ENCODE results near the gene AVL9. TPM values are rescaled to one million over a fixed set of nuclear protein-coding genes. Genes with fewer than 3 reads are reported as not detected.
"Not testable (repeated sequence)": the region's sequence is repeated elsewhere in the genome, so short reads cannot be mapped to it uniquely, and the experiment has no call there.

The AVL9 gene
- total RNA-seq, 1 experiment from 2014 or later, result 35.3 TPM

- DNase-seq, result no peak
- no peak overlapping the region for H3K4me3 ChIP-seq (ENCODE audit: insufficient read depth, low read depth, low read length)
- H3K27me3 ChIP-seq (ENCODE audit: control insufficient read depth, insufficient read depth, low read length), result no peaks in the 10 kb centered on the region
- H3K36me3 ChIP-seq (replicated peaks; ENCODE audit: control insufficient read depth, insufficient read depth, low read length), result no peaks in the 10 kb centered on the region; the same call in 1 of the 2 replicates
Observed at GRCh38 chr7:32609463-32609862, 114.2 kb downstream of the AVL9 start.

- Histone ChIP-seq H3K27me3 (ENCODE audit: control insufficient read depth, insufficient read depth, low read length) (no peaks in the 10 kb centered on the region), H3K4me3 (ENCODE audit: insufficient read depth, low read depth, low read length) (no peak overlapping the region), H3K36me3 (replicated peaks; ENCODE audit: control insufficient read depth, insufficient read depth, low read length) (no peaks in the 10 kb centered on the region)
- peak; percentile 20 for DNase-seq
Observed at GRCh38 chr7:32611201-32612099, 116.2 kb downstream of the AVL9 start.

- Histone ChIP-seq H3K27me3 (ENCODE audit: control insufficient read depth, insufficient read depth, low read length) (no peaks in the 10 kb centered on the region), H3K36me3 (replicated peaks; ENCODE audit: control insufficient read depth, insufficient read depth, low read length) (no peaks in the 10 kb centered on the region), H3K4me3 (ENCODE audit: insufficient read depth, low read depth, low read length) (no peak overlapping the region)
- no peak for DNase-seq
Observed at GRCh38 chr7:32616625-32617024, 121.3 kb downstream of the AVL9 start.

GRCh38 chr7:32618470-32618869 is 123.2 kb downstream of the AVL9 start:
- Histone ChIP-seq H3K4me3 (ENCODE audit: insufficient read depth, low read depth, low read length) (no peak overlapping the region), H3K27me3 (ENCODE audit: control insufficient read depth, insufficient read depth, low read length) (no peaks in the 10 kb centered on the region), H3K36me3 (replicated peaks; ENCODE audit: control insufficient read depth, insufficient read depth, low read length) (no peaks in the 10 kb centered on the region)
- peak; percentile 17 for DNase-seq

- DNase-seq, result no peak
- no peaks in the 10 kb centered on the region for H3K36me3 ChIP-seq (replicated peaks; ENCODE audit: control insufficient read depth, insufficient read depth, low read length)
- no peak overlapping the region for H3K4me3 ChIP-seq (ENCODE audit: insufficient read depth, low read depth, low read length)
- no peaks in the 10 kb centered on the region for H3K27me3 ChIP-seq (ENCODE audit: control insufficient read depth, insufficient read depth, low read length)
Observed at GRCh38 chr7:32618987-32619386, 123.7 kb downstream of the AVL9 start.

GRCh38 chr7:32619416-32619815 is 124.1 kb downstream of the AVL9 start:
- not testable (repeated sequence) for H3K36me3 ChIP-seq (replicated peaks; ENCODE audit: control insufficient read depth, insufficient read depth, low read length); H3K4me3 ChIP-seq (ENCODE audit: insufficient read depth, low read depth, low read length); H3K27me3 ChIP-seq (ENCODE audit: control insufficient read depth, insufficient read depth, low read length); DNase-seq

- no peak for DNase-seq
- Histone ChIP-seq H3K27me3 (ENCODE audit: control insufficient read depth, insufficient read depth, low read length) (no peaks in the 10 kb centered on the region), H3K4me3 (ENCODE audit: insufficient read depth, low read depth, low read length) (no peak overlapping the region), H3K36me3 (replicated peaks; ENCODE audit: control insufficient read depth, insufficient read depth, low read length) (no peaks in the 10 kb centered on the region)
Observed at GRCh38 chr7:32631021-32631420, 135.7 kb downstream of the AVL9 start.

GRCh38 chr7:32631590-32632497 is 136.6 kb downstream of the AVL9 start:
- H3K36me3 ChIP-seq (replicated peaks; ENCODE audit: control insufficient read depth, insufficient read depth, low read length); H3K27me3 ChIP-seq (ENCODE audit: control insufficient read depth, insufficient read depth, low read length); H3K4me3 ChIP-seq (ENCODE audit: insufficient read depth, low read depth, low read length); DNase-seq: not testable (repeated sequence)

- H3K27me3 ChIP-seq (ENCODE audit: control insufficient read depth, insufficient read depth, low read length); H3K4me3 ChIP-seq (ENCODE audit: insufficient read depth, low read depth, low read length); DNase-seq; H3K36me3 ChIP-seq (replicated peaks; ENCODE audit: control insufficient read depth, insufficient read depth, low read length): not testable (repeated sequence)
Observed at GRCh38 chr7:32633446-32633845, 138.2 kb downstream of the AVL9 start.

- not testable (repeated sequence) for DNase-seq; H3K4me3 ChIP-seq (ENCODE audit: insufficient read depth, low read depth, low read length); H3K36me3 ChIP-seq (replicated peaks; ENCODE audit: control insufficient read depth, insufficient read depth, low read length); H3K27me3 ChIP-seq (ENCODE audit: control insufficient read depth, insufficient read depth, low read length)
Observed at GRCh38 chr7:32634798-32635393, 139.6 kb downstream of the AVL9 start.

- DNase-seq; H3K27me3 ChIP-seq (ENCODE audit: control insufficient read depth, insufficient read depth, low read length); H3K36me3 ChIP-seq (replicated peaks; ENCODE audit: control insufficient read depth, insufficient read depth, low read length); H3K4me3 ChIP-seq (ENCODE audit: insufficient read depth, low read depth, low read length): not testable (repeated sequence)
Observed at GRCh38 chr7:32636725-32637462, 141.6 kb downstream of the AVL9 start.

GRCh38 chr7:32637611-32638010 is 142.3 kb downstream of the AVL9 start:
- not testable (repeated sequence) for DNase-seq; H3K27me3 ChIP-seq (ENCODE audit: control insufficient read depth, insufficient read depth, low read length); H3K4me3 ChIP-seq (ENCODE audit: insufficient read depth, low read depth, low read length); H3K36me3 ChIP-seq (replicated peaks; ENCODE audit: control insufficient read depth, insufficient read depth, low read length)
